ENCODE data around the gene CTSW.

- TF ChIP-seq GATA2 (IDR thresholded peaks at IDR 0.05; ENCODE audit: low read depth, low read length), result no peak
- TF ChIP-seq GATA3 (IDR thresholded peaks at IDR 0.05; ENCODE audit: low read depth, low read length), result no peak
Measured at GRCh38 chr11:65906602-65907001, 27.0 kb downstream of the CTSW start.

All from SH-SY5Y (cell line).